Stimulated activated CD8-positive, alpha-beta memory T cell treated with anti-CD3 and anti-CD28 coated beads, Interleukin-4, amount 100 ng/mL, for 1 hour (primary cell): ENCODE results near the gene TRIM37.
"Not testable (repeated sequence)": the region's sequence is repeated elsewhere in the genome, so short reads cannot be mapped to it uniquely, and the experiment has no call there.

Experiments
- DNase-seq, 2 donors: peaks; one replicate each; pipeline ENCODE4 v3.0.0-alpha.2; 2020; ENCODE audit warnings: low read depth in 2 of 2, low spot score in 1 of 2

TRIM37 gene

DNA sequence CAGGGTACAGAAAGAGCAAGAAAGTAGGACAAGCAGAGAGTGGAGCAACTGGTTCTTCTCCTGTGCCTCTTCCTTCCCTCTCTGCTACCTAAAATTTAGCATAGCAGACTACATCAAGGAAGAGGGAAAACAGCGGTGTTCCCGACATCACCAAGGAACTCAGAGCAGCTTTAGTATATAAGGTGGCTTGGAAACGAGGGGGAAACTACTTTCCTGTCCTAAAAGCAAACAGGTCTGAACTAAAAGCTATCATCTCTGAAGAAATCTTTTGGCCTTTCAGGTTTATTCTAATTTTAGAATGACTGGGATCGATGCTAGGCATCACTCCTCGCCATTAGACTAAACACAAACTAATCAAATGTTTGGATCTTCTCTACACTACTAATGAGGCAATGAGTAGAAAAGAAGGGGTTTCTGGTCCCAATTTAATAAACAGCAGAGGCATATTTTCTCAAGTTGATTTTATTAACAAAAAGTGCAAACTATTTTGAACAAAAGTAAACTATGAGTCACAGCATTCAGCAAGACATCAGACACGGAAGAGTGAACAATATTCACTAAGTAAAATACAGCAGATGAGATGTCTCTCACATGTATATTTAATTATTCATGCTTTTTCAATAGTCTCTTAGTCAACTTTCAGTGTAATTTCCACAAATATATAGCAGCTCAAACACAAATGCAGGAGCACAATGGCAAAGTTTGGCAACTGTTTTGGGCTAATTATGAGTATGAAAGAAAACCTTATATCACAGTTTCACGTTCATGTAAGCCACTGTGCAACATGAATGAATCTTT, 108.7 kb downstream of the TRIM37 start:
- no peak for DNase-seq

- DNase-seq = no peak
Observed at GRCh38 chr17:58996968-58997367, 109.7 kb downstream of the TRIM37 start.

DNA sequence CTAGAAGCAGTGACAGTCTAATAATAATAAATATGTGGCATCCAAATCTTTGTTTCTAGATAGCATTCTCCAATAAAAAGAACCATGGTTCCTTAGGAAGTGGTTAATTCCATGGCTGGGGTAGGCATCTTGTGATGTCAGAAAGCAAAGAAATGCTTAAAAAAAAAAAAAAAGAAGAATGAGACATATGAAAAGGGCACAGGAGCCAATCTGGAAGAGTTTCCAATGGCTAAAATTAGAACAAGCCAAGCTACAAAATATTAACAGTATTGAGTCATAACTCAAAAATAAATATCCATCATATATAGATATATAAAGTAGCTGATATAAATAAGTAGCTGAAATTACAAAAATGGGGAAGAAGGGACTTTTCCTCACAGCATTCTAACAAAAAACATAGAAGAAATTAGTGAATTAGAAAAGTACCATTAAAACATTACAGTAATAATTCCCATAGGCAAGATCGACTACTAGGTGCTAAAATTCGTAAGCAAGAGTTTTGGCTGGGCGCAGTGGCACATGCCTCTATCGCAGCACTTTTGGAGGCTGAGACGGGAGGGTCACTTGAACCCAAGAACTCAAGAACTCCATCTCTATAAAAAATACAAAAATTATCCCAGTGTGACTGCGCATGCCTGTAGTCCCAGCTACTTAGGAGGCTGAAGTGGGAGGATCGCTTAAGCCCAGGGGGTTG, 111.3 kb downstream of the TRIM37 start:
- no peak for DNase-seq

- DNase-seq = no peak
Observed at GRCh38 chr17:58993311-58993710, 113.4 kb downstream of the TRIM37 start.

- no peak for DNase-seq
Observed at GRCh38 chr17:58991718-58992331, 114.9 kb downstream of the TRIM37 start.

DNA sequence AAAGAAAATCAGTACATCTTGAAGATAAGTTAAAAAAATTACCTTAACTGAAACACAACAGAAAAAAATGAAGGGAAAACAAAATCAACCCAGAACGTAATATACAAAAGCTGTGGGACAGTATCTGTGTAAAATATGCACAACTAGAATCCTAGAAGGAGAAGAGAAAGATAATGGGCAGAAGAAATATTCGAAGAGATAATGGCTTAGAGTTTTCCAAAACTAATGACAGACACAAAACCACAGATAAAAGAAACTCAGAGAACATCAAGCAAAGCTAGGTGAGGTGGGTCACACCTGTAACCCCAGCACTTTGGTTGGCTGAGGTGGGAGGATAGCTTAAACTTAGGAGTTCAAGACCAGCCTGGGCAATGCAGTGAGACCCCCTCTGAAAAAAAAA, 117.1 kb downstream of the TRIM37 start:
- no peak for DNase-seq

DNA sequence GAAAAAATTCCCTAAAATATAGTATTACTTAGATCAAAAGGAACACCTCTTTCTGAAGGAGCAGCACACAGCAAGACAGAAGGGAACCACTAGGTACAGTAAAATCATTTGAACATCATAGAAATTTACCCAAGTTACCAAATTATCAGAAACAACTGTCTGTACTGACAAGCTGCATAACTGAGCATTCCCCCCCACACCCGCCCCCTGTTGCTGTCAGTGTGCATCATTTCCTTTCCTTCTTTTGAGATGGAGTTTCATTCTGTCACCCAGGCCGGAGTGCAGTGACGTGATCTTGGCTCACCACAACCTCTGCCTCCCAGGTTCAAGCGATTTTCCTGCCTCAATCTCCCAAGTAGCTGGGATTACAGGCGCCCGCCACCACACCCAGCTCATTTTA, 120.7 kb downstream of the TRIM37 start:
- DNase-seq = no peak

DNA sequence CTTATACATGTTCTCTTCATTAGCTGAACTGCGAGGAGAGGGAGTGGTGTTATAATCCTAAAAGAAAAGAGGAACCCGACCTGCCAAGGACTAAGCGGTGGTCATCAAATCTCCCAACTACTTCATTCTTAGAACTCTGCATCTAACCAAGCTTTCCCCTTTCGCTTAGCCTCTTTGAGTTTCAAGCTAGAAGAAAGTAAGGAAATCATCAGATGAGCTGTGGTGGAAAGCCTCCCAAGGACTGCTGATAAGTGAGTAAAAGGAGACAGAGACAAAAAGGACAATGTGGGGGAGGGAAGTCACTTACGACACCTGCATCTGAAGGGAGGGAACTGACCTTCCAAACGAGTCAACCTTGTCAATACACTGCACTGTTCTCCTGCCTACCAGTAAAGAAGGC, 121.3 kb downstream of the TRIM37 start:
- DNase-seq = no peak

DNA sequence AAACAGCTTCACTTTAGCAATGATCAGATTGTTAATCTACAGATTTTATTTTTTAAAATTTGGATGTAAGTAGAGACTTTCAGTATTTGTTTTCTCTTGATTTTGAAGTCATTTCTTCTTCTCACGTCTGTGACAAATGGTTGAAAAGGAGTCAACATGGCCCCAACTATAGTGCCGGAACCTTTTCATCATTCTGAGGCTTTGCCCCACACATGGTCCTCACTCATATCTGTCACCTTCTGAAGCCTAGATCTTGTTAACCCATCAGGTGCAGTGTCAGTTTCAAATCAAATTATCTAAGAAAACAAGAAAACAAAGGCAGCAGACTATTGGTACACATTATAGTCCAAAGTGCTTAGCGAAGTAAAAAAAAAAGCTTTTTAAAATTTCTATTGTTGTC, 124.1 kb downstream of the TRIM37 start:
- no peak for DNase-seq

GRCh38 chr17:58980706-58981481, 125.8 kb downstream of the TRIM37 start:
- no peak for DNase-seq

DNA sequence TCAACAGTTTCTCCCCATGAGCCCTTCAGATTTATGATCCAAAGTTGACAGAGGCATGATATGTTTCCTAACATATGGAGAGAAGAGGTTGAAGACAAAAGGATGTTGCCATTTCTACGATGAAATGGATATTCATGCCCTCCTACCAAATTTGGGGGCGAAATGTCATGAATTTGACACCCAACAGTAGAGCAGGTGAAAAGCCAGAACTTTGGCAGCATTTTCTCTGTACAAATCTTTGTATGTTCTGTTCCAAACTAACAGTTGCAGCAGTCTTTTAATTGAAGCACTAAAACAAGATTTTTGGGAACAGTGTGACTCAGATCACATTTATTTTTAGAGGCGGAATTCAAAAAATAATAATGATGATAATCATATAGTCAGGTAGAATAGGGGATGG, 130.1 kb downstream of the TRIM37 start:
- no peak for DNase-seq

DNA sequence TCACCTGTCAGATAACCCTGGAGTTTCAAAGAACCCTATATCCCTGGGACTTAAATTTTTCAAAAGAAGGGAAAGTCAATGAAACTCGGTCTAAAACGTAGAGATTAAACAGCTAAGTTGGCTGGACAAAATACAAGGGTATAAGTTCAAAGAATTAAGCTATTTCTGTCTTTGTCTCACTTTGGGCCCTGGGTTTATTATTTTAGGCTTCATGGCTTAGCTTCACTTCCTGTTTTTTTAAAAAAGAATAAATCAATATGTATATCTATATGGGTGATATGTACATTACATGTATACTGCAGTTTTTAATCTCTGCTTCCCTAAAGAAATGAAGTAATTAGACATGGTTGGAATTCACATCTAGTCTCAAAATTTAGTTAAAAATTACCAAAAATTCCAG, 132.3 kb downstream of the TRIM37 start:
- no peak for DNase-seq

GRCh38 chr17:58970609-58971450, 135.8 kb downstream of the TRIM37 start:
- no peak for DNase-seq

DNA sequence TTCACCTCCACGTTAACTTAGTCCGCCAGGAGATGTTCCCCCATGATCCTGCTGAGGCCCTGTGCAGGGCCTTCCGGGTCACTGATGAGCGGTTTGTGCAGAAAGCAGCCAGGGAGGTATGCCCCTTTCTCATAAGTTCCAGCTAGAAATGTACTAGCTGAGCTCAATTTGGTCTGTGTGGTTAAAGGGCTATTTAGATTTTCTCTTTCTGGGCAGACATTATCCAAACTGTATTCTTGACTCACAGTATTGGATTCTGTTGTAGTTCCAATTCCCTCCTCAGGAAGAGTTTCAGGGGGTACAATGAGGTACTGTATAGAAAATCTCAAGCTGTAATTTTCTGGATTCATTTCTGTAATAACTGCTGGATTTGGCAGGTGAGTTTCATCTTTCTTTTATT, 137.1 kb downstream of the TRIM37 start:
- no peak for DNase-seq

GRCh38 chr17:58969156-58969555, 137.5 kb downstream of the TRIM37 start:
- no peak for DNase-seq

GRCh38 chr17:58968426-58969061, 138.1 kb downstream of the TRIM37 start:
- no peak for DNase-seq

- no peak for DNase-seq
Observed at GRCh38 chr17:58966208-58966607, 140.5 kb downstream of the TRIM37 start.

GRCh38 chr17:58965221-58965620, 141.5 kb downstream of the TRIM37 start:
- no peak for DNase-seq

DNA sequence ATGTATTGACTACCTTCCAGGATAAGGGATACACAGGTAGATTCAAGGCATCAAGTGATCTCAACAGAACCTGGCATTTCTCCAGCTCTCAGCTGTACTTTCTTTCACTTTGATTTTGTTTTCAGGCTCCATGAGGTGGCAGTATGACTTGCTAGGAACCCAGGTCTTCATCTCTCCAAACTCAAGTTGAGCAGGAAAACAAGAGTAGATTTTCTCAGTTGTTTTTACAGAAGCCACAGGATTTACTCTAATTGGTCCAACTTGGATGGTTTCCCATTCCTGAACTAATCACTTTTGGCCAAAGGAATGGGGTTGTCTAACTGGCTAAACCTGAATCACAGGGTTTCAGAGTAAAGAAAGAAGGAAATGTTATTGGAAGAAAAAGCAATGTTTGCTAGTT, 146.6 kb downstream of the TRIM37 start:
- no peak for DNase-seq

DNA sequence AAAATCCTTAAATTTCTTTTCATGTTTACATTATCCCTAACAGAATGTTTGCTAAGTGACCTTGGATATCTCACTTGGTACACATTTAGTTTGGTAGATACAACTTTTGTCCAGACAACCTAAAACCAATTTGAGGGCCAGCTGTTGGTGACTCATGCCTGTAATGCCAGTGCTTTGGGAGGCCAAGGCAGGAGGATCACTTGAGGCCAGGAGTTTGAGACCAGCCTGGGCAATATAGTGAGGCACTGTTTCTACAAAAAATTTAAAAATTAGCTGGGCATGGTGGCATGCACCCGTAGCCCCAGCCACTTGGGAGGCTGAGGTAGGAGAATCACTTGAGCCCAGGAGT, 149.0 kb downstream of the TRIM37 start:
- not testable (repeated sequence) for DNase-seq
